Esophagus muscularis mucosa (tissue), 3 donors: ENCODE results near the gene CABLES1.

Experiments used
- POLR2A ChIP-seq: fragments of 450-650 bp; IDR thresholded peaks from one replicate; pipeline ENCODE4 v1.6.1; 2017; ENCODE audit warnings: antibody characterized with exemption, moderate library complexity, mild to moderate bottlenecking, low read depth
- POLR2AphosphoS5 ChIP-seq, 2 donors: sonication (generic); formaldehyde crosslinking; IDR thresholded peaks; one replicate each; pipeline ENCODE4 v1.6.1; 2017; ENCODE audit warnings: antibody characterized with exemption in 2 of 2
- TF ChIP-seq, protein P1 (sequence below), 3 experiments: fragments of 200-600 bp in 2 of 3; fragments of 450-650 bp in 1 of 3; sonication (generic) in 2 of 3; IDR thresholded peaks; one replicate each; pipeline ENCODE4 v1.5.1; 2017 to 2019; ENCODE audit warnings: antibody characterized with exemption in 3 of 3, mild to moderate bottlenecking in 2 of 3, moderate library complexity in 1 of 3

- TF ChIP-seq POLR2A (no peak), POLR2AphosphoS5 (IDR thresholded peaks at IDR 0.05) (no peak)
- TF ChIP-seq, protein P1, sequence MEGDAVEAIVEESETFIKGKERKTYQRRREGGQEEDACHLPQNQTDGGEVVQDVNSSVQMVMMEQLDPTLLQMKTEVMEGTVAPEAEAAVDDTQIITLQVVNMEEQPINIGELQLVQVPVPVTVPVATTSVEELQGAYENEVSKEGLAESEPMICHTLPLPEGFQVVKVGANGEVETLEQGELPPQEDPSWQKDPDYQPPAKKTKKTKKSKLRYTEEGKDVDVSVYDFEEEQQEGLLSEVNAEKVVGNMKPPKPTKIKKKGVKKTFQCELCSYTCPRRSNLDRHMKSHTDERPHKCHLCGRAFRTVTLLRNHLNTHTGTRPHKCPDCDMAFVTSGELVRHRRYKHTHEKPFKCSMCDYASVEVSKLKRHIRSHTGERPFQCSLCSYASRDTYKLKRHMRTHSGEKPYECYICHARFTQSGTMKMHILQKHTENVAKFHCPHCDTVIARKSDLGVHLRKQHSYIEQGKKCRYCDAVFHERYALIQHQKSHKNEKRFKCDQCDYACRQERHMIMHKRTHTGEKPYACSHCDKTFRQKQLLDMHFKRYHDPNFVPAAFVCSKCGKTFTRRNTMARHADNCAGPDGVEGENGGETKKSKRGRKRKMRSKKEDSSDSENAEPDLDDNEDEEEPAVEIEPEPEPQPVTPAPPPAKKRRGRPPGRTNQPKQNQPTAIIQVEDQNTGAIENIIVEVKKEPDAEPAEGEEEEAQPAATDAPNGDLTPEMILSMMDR (IDR thresholded peaks at IDR 0.05): no peak
Measured at GRCh38 chr18:23232331-23232730, 97.0 kb downstream of the CABLES1 start.
